Stimulated activated CD4-positive, alpha-beta T cell treated with anti-CD3 and anti-CD28 coated beads, Interleukin-4, amount 100 ng/mL, for 4 hours (primary cell): ENCODE data around the gene CABP2.

Source experiments
- DNase-seq, 2 experiments: peaks; one replicate each; pipeline ENCODE4 v3.0.0-alpha.2; 2020

Gene CABP2

GRCh38 chr11:67507242-67507863 lies 15.9 kb downstream of the CABP2 start:
- no peak for DNase-seq

GRCh38 chr11:67506426-67507051 lies 16.7 kb downstream of the CABP2 start:
- no peak for DNase-seq

- peak; percentile 88 to 90 for DNase-seq
These were observed 17.4 kb downstream of the CABP2 start for GRCh38 chr11:67505605-67506396.

- DNase-seq: peak; percentile 61 to 83
These were observed 18.2 kb downstream of the CABP2 start, which contains the start of gene PITPNM1 for GRCh38 chr11:67504950-67505581. Gene PITPNM1 (minus strand): TSS chr11:67505363. CDS start chr11:67504180, 1,183 bp downstream.

GRCh38 chr11:67504005-67504949 lies 19.0 kb downstream of the CABP2 start:
- peak; percentile 12 to 44 for DNase-seq

GRCh38 chr11:67503119-67504004 lies 19.9 kb downstream of the CABP2 start:
- no peak for DNase-seq

GRCh38 chr11:67502328-67502979 lies 20.8 kb downstream of the CABP2 start:
- no peak for DNase-seq

- DNase-seq: no peak
These were observed 21.4 kb downstream of the CABP2 start for GRCh38 chr11:67501854-67502253.

- DNase-seq: no peak
These were observed 22.2 kb downstream of the CABP2 start for GRCh38 chr11:67500831-67501715.

GRCh38 chr11:67500484-67500821 lies 22.8 kb downstream of the CABP2 start:
- DNase-seq: no peak

GRCh38 chr11:67499808-67500483 lies 23.3 kb downstream of the CABP2 start:
- no peak for DNase-seq

GRCh38 chr11:67498544-67498972 lies 24.7 kb downstream of the CABP2 start:
- DNase-seq: no peak

- no peak for DNase-seq
These were observed 25.5 kb downstream of the CABP2 start for GRCh38 chr11:67497656-67498291.

- no peak for DNase-seq
These were observed 27.1 kb downstream of the CABP2 start for GRCh38 chr11:67496113-67496512.

- DNase-seq: no peak
These were observed 27.8 kb downstream of the CABP2 start for GRCh38 chr11:67495234-67496005.

GRCh38 chr11:67494371-67495233 lies 28.6 kb downstream of the CABP2 start:
- no peak for DNase-seq
